Activated naive CD8-positive, alpha-beta T cell treated with anti-CD3 and anti-CD28 coated beads, Interleukin-2, amount 50 U/mL, for 16 hours (primary cell): ENCODE measurements around the gene NTM.

Experiments used
- DNase-seq: peaks from one replicate; pipeline ENCODE4 v3.0.0-alpha.2; 2020; ENCODE audit warnings: low read depth, low spot score

NTM gene

GRCh38 chr11:132039521-132039920, 669.1 kb downstream of the NTM start:
- DNase-seq, result no peak

- no peak for DNase-seq
These were observed 671.9 kb downstream of the NTM start for GRCh38 chr11:132042296-132042695.

GRCh38 chr11:132043714-132044113, 673.3 kb downstream of the NTM start:
- DNase-seq, result no peak

- no peak for DNase-seq
These were observed 674.7 kb downstream of the NTM start for GRCh38 chr11:132045107-132045506.

GRCh38 chr11:132046288-132046865, 676.0 kb downstream of the NTM start:
- DNase-seq, result no peak

GRCh38 chr11:132047167-132047566, 676.8 kb downstream of the NTM start:
- DNase-seq, result no peak

GRCh38 chr11:132048040-132048439, 677.6 kb downstream of the NTM start:
- no peak for DNase-seq

- no peak for DNase-seq
These were observed 678.8 kb downstream of the NTM start for GRCh38 chr11:132049205-132049604.

- DNase-seq, result no peak
These were observed 679.6 kb downstream of the NTM start for GRCh38 chr11:132050049-132050448.

GRCh38 chr11:132050577-132051165, 680.3 kb downstream of the NTM start:
- no peak for DNase-seq

GRCh38 chr11:132051704-132052103, 681.3 kb downstream of the NTM start:
- DNase-seq, result no peak

GRCh38 chr11:132052342-132052741, 681.9 kb downstream of the NTM start:
- no peak for DNase-seq

- DNase-seq, result no peak
These were observed 682.5 kb downstream of the NTM start for GRCh38 chr11:132052904-132053303.

GRCh38 chr11:132054822-132055221, 684.4 kb downstream of the NTM start:
- no peak for DNase-seq

- DNase-seq, result no peak
These were observed 684.9 kb downstream of the NTM start for GRCh38 chr11:132055296-132055695.

GRCh38 chr11:132056689-132057088, 686.3 kb downstream of the NTM start:
- DNase-seq, result no peak

GRCh38 chr11:132057266-132057665, 686.9 kb downstream of the NTM start:
- DNase-seq, result no peak

GRCh38 chr11:132058211-132058772, 687.9 kb downstream of the NTM start:
- no peak for DNase-seq

- DNase-seq, result no peak
These were observed 690.2 kb downstream of the NTM start for GRCh38 chr11:132060567-132060966.

- no peak for DNase-seq
These were observed 691.6 kb downstream of the NTM start for GRCh38 chr11:132062031-132062430.

- DNase-seq, result no peak
These were observed 692.1 kb downstream of the NTM start for GRCh38 chr11:132062541-132062940.

GRCh38 chr11:132064987-132065620, 694.7 kb downstream of the NTM start:
- no peak for DNase-seq

- DNase-seq, result no peak
These were observed 698.1 kb downstream of the NTM start for GRCh38 chr11:132068556-132068955.
